Epithelial cell of proximal tubule (primary cell): Measurements from ENCODE around the gene UBAP2L. TPM values are rescaled to one million over a fixed set of nuclear protein-coding genes. Genes with fewer than 3 reads are reported as not detected.
"Not testable (repeated sequence)": the region's sequence is repeated elsewhere in the genome, so short reads cannot be mapped to it uniquely, and the experiment has no call there.

Source experiments
- DNase-seq: peaks from one replicate; pipeline ENCODE4 v3.0.0-alpha.2; 2011; ENCODE audit warnings: low read depth
- H3K4me3 ChIP-seq: 2 replicates; pipeline ENCODE4 v1.5.1; 2011; ENCODE audit warnings: low read depth, mild to moderate bottlenecking, low read length
- CTCF ChIP-seq: conservative IDR thresholded peaks from 2 replicates; pipeline ENCODE4 v1.5.1; 2012; ENCODE audit warnings: low read depth, mild to moderate bottlenecking, low read length
- total RNA-seq: library from RNA; depleted of rRNA; stranded (reverse); fragments of >200 nt; gene quantifications from 2 replicates; pipeline ENCODE4 v1.2.3, GENCODE V29; 2015

The UBAP2L gene
- total RNA-seq, 1 donor from 2014 or later: 56.4 TPM

- no peak for TF ChIP-seq CTCF
- DNase-seq: no peak
- H3K4me3 ChIP-seq: no peak overlapping the region
Measured at GRCh38 chr1:154288661-154289060, 67.9 kb downstream of the UBAP2L start.

GRCh38 chr1:154290921-154291320 lies 70.2 kb downstream of the UBAP2L start:
- no peak overlapping the region for H3K4me3 ChIP-seq
- DNase-seq: no peak
- TF ChIP-seq CTCF: no peak

- no peak overlapping the region for H3K4me3 ChIP-seq
- TF ChIP-seq CTCF: no peak
- DNase-seq: no peak
Measured at GRCh38 chr1:154295408-154296235, 74.9 kb downstream of the UBAP2L start.

GRCh38 chr1:154301582-154301981 lies 80.8 kb downstream of the UBAP2L start:
- DNase-seq: no peak
- H3K4me3 ChIP-seq: no peak overlapping the region
- no peak for TF ChIP-seq CTCF

- no peak overlapping the region for H3K4me3 ChIP-seq
- TF ChIP-seq CTCF: no peak
- no peak for DNase-seq
Measured at GRCh38 chr1:154304664-154305337, 84.0 kb downstream of the UBAP2L start.

GRCh38 chr1:154306151-154306550 lies 85.4 kb downstream of the UBAP2L start:
- H3K4me3 ChIP-seq: no peak overlapping the region
- no peak for DNase-seq
- no peak for TF ChIP-seq CTCF

- not testable (repeated sequence) for H3K4me3 ChIP-seq, DNase-seq
Measured at GRCh38 chr1:154307670-154308270, 87.0 kb downstream of the UBAP2L start.

- not testable (repeated sequence) for H3K4me3 ChIP-seq, DNase-seq
Measured at GRCh38 chr1:154309136-154309535, 88.4 kb downstream of the UBAP2L start.

- DNase-seq, H3K4me3 ChIP-seq: not testable (repeated sequence)
Measured at GRCh38 chr1:154312229-154313065, 91.7 kb downstream of the UBAP2L start.
